Lung (tissue), 12 donors: ENCODE data around the gene PPA2. TPM values are rescaled to one million over a fixed set of nuclear protein-coding genes. Genes with fewer than 3 reads are reported as not detected.

Source experiments
- ATAC-seq: fragments of 200-7000 bp; cut with Tn5 transposase; one replicate; pipeline ENCODE4 v1.9.1; 2020; ENCODE audit warnings: moderate number of reproducible peaks; ENCODE audit not compliant: insufficient read depth, low FRiP score
- DNase-seq, 3 donors: peaks; one replicate each; pipeline ENCODE4 v3.0.0-alpha.2; 2013 to 2017
- H3K27ac ChIP-seq, 2 donors: one replicate each; pipeline ENCODE4 v1.5.1; 2013; ENCODE audit warnings: mild to moderate bottlenecking in 2 of 2, moderate library complexity in 2 of 2, control low read depth in 1 of 2, inconsistent platforms in 1 of 2, low read depth in 1 of 2, low read length in 1 of 2
- H3K27me3 ChIP-seq, 3 donors: one replicate each; pipeline ENCODE4 v1.5.1; 2013; ENCODE audit warnings: low read length in 2 of 3; ENCODE audit not compliant: control insufficient read depth in 3 of 3, insufficient read depth in 3 of 3
- H3K36me3 ChIP-seq, 4 donors: one replicate each; pipeline ENCODE4 v1.5.1; 2013; ENCODE audit warnings: low read length in 4 of 4, mild to moderate bottlenecking in 1 of 4, moderate library complexity in 1 of 4; ENCODE audit not compliant: control insufficient read depth in 4 of 4, insufficient read depth in 4 of 4
- H3K4me1 ChIP-seq, 5 donors: one replicate each; pipeline ENCODE4 v1.5.1; 2013; ENCODE audit warnings: low read length in 5 of 5, mild to moderate bottlenecking in 2 of 5, moderate library complexity in 1 of 5; ENCODE audit not compliant: control insufficient read depth in 5 of 5, insufficient read depth in 5 of 5
- H3K4me3 ChIP-seq: one replicate; pipeline ENCODE4 v1.5.1; 2013; ENCODE audit warnings: mild to moderate bottlenecking, control low read depth, moderate library complexity
- H3K9ac ChIP-seq, 2 donors: one replicate each; pipeline ENCODE4 v1.5.1; 2013; ENCODE audit warnings: low read length in 2 of 2, control low read depth in 1 of 2; ENCODE audit not compliant: insufficient read depth in 1 of 2
- H3K9me3 ChIP-seq, 4 donors: one replicate each; pipeline ENCODE4 v1.5.1; 2013; ENCODE audit warnings: low read length in 3 of 4, mild to moderate bottlenecking in 1 of 4, moderate library complexity in 1 of 4; ENCODE audit not compliant: control insufficient read depth in 4 of 4, insufficient read depth in 3 of 4
- CTCF ChIP-seq: IDR thresholded peaks from 2 replicates; pipeline ENCODE4 v1.5.1; 2012; ENCODE audit warnings: mild to moderate bottlenecking; ENCODE audit errors: control extremely low read depth, extremely low read depth
- WGBS, 2 donors: extraction: QIAGEN DNeasy Blood & Tissue Kit; methylation state at CpG; one replicate each; pipeline ENCODE4 v1.1.7; 2013; 5-methylcytosine and 5-hydroxymethylcytosine counted together
- polyA plus RNA-seq, 2 donors: library from polyadenylated mRNA; stranded (reverse); fragments of 200-250 nt; gene quantifications; one replicate each; pipeline ENCODE4 v1.2.1, GENCODE V29; 2013
- total RNA-seq, 2 donors: library from RNA; depleted of rRNA in 1 of 2; stranded (reverse); fragments of >200 nt in 1 of 2; gene quantifications; one replicate each; pipeline ENCODE4 v1.2.1, GENCODE V29; 2014 to 2021
- donor health status: control.
- donor health status: control.
- donor health status: Bipolar disorder and iron deficiency.
- donor health status: healthy.
- donor health status: DM: yes; HTN: yes; CAD: no.

The PPA2 gene
- total and polyA plus RNA-seq, 4 donors: 70.0 to 114 (median 77.1) TPM

DNA sequence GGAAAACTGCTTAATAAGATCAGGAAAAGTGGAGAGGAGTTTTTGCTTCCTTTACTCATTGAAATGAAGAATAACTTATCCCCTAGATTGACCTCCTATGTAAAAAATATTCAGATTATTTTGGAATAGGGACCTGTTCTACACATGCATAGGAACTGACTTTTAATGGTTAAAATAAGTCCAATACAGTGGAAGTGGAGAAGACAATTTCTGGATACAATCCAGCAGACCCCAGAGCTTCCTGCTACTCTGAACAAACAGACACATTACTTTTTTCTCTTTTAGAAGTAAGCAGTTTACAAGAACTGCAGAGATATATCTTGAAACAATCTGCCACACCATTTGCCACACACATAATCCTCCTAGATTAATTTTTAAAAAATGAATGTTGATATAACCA is 129.7 kb downstream of the PPA2 start:
- no peak for TF ChIP-seq CTCF
- no peak overlapping the region for H3K4me3 ChIP-seq
- ATAC-seq (no peak), DNase-seq (peak in 2 of 3 donors; percentile 70 to 71)
- no peaks in the 10 kb centered on the region for H3K36me3 ChIP-seq
- H3K9me3 ChIP-seq: no peaks in the 10 kb centered on the region
- no peaks in the 10 kb centered on the region for H3K27me3 ChIP-seq
- no peak overlapping the region for H3K9ac ChIP-seq
- H3K4me1 ChIP-seq: peaks cover 0 to 29% (median 3%) of the 10 kb centered on the region in 5 donors
- no peak overlapping the region for H3K27ac ChIP-seq

DNA sequence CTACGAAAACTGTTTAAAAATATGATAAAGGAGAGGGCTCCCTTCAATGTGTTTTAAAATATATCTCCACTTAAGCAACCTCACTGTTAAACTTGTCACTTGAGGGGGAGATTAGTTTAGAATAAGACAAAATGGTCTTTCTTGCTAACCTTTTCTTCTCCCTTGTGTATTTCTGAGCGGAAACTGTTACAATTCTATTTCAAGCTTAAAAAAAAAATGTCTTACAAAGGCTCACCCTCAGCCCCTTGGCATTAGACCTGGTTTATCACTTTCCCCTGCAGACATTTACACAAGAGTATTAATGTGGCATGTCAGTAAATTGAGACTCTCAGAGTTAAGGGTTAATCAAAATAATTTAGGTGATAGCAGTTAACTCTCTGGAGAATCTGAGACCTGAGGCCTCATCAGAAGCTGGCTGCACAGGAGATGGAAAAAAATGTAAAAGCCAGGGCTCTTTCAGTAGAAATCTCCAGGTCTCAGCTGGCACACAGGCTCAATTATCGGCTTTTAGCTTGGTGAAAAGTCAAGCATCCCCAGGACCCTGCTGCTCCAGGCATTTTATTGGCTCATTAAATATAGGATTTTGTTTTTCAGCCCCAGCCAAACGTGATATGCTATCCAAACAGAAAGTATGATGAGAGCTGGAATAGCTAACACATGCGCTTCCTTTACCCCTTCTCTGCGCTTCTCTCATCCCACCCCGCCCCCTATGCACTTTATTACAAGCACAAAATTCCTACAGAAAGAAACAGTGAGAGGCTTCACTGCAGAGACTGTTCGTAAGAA is 130.5 kb downstream of the PPA2 start:
- Histone ChIP-seq H3K4me3 (no peak overlapping the region), H3K27ac (no peak overlapping the region), H3K27me3 (no peaks in the 10 kb centered on the region), H3K4me1 (peaks cover 0 to 29% (median 3%) of the 10 kb centered on the region in 5 donors), H3K9ac (peak overlapping the region; percentile 39 to 56), H3K9me3 (no peaks in the 10 kb centered on the region), H3K36me3 (no peaks in the 10 kb centered on the region)
- no peak for ATAC-seq
- DNase-seq: peak; percentile 50 to 82 (median 78)
- 69 to 71% methylated on average over 8 of the region's 8 CpGs for WGBS, 2 donors
- no peak for TF ChIP-seq CTCF

DNA sequence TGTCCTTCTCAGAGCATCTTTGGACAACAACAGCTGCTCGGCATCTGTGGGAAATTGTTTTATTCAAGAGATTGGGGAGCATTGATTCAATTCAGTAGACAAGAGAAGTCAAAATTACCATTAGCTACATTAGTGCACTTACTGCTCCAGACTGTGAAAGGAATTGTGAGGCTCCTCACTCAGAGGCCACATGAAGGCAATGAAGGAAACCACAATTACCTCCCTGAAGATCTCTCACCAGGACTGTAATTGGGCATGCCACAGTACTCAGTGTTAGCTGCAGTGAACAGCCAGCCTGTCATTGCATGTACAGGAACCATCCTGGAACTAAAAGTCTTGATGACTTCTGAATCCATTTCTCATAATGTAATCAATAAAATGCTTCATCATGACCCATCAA is 144.8 kb downstream of the PPA2 start:
- H3K9ac ChIP-seq: no peak overlapping the region
- no peak for ATAC-seq
- TF ChIP-seq CTCF: no peak

More for the DNA sequence above, 144.8 kb downstream of the PPA2 start:
- Histone ChIP-seq H3K27me3 (no peaks in the 10 kb centered on the region), H3K4me3 (no peak overlapping the region), H3K27ac (no peak overlapping the region), H3K4me1 (no peaks in the 10 kb centered on the region), H3K36me3 (no peaks in the 10 kb centered on the region), H3K9me3 (peaks cover 0 to 4% (median 0%) of the 10 kb centered on the region in 4 donors)
- no peak for DNase-seq
- WGBS, 2 donors: 95 to 97% methylated on average over 1 of the region's 1 CpG
